ENCODE results near the gene GALNT5.

Gene GALNT5

GRCh38 chr2:157296958-157297357 lies 39.5 kb downstream of the GALNT5 start:
- DNase-seq = no peak

- no peak for DNase-seq
These were observed 43.8 kb downstream of the GALNT5 start for GRCh38 chr2:157301307-157301706.

- DNase-seq = peak; percentile 67
These were observed 45.1 kb downstream of the GALNT5 start for GRCh38 chr2:157302492-157303099.

- no peak for DNase-seq
These were observed 46.1 kb downstream of the GALNT5 start for GRCh38 chr2:157303612-157304011.

- DNase-seq = peak; percentile 90
These were observed 47.6 kb downstream of the GALNT5 start for GRCh38 chr2:157304811-157305722.

GRCh38 chr2:157305723-157306110 lies 48.2 kb downstream of the GALNT5 start:
- peak; percentile 15 for DNase-seq

GRCh38 chr2:157307021-157307420 lies 49.5 kb downstream of the GALNT5 start:
- peak; percentile 52 for DNase-seq

GRCh38 chr2:157309878-157310277 lies 52.4 kb downstream of the GALNT5 start:
- DNase-seq = no peak

- no peak for DNase-seq
These were observed 54.2 kb downstream of the GALNT5 start for GRCh38 chr2:157311706-157312105.

GRCh38 chr2:157312866-157313486 lies 55.5 kb downstream of the GALNT5 start:
- peak; percentile 47 for DNase-seq

GRCh38 chr2:157315901-157316300 lies 58.4 kb downstream of the GALNT5 start:
- DNase-seq = no peak

- no peak for DNase-seq
These were observed 61.4 kb downstream of the GALNT5 start for GRCh38 chr2:157318884-157319283.

- DNase-seq = no peak
These were observed 62.3 kb downstream of the GALNT5 start for GRCh38 chr2:157319795-157320194.

- no peak for DNase-seq
These were observed 62.9 kb downstream of the GALNT5 start for GRCh38 chr2:157320409-157320808.

- DNase-seq = no peak
These were observed 64.0 kb downstream of the GALNT5 start for GRCh38 chr2:157321466-157321865.

- no peak for DNase-seq
These were observed 64.9 kb downstream of the GALNT5 start for GRCh38 chr2:157322432-157322831.

- DNase-seq = no peak
These were observed 66.9 kb downstream of the GALNT5 start for GRCh38 chr2:157324331-157324843.

- no peak for DNase-seq
These were observed 68.3 kb downstream of the GALNT5 start, which contains the start of gene ERMN for GRCh38 chr2:157325786-157326185. TSS of gene ERMN (minus strand) at chr2:157325824. CDS start at chr2:157325642, 182 bp downstream.

- no peak for DNase-seq
These were observed 69.2 kb downstream of the GALNT5 start for GRCh38 chr2:157326698-157327097.

- no peak for DNase-seq
These were observed 69.7 kb downstream of the GALNT5 start for GRCh38 chr2:157327200-157327599.

- DNase-seq = peak; percentile 76
These were observed 70.4 kb downstream of the GALNT5 start for GRCh38 chr2:157327621-157328500.

GRCh38 chr2:157329524-157329923 lies 72.0 kb downstream of the GALNT5 start:
- no peak for DNase-seq
